ENCODE data around the gene P2RX5.

GRCh38 chr17:3643889-3644349 is 52.0 kb downstream of the P2RX5 start:
- TF ChIP-seq CTCF (IDR thresholded peaks at IDR 0.05) (no peak), POLR2A (IDR thresholded peaks at IDR 0.05) (no peak)

All from adrenal gland (tissue), 5 donors.